C4-2B (cell line): ENCODE measurements around the gene NCOA1.

Experiments used
- H3K27ac ChIP-seq: fragments of 450-650 bp; 2 replicates; pipeline ENCODE4 v1.5.1; 2017
- ZFX ChIP-seq: fragments of 450-650 bp; IDR thresholded peaks from 2 replicates; pipeline ENCODE4 v1.6.1; 2017
- TF ChIP-seq, protein P1 (sequence below): fragments of 450-650 bp; conservative IDR thresholded peaks from 2 replicates; pipeline ENCODE4 v1.5.1; 2017; ENCODE audit warnings: mild to moderate bottlenecking

The NCOA1 gene

DNA sequence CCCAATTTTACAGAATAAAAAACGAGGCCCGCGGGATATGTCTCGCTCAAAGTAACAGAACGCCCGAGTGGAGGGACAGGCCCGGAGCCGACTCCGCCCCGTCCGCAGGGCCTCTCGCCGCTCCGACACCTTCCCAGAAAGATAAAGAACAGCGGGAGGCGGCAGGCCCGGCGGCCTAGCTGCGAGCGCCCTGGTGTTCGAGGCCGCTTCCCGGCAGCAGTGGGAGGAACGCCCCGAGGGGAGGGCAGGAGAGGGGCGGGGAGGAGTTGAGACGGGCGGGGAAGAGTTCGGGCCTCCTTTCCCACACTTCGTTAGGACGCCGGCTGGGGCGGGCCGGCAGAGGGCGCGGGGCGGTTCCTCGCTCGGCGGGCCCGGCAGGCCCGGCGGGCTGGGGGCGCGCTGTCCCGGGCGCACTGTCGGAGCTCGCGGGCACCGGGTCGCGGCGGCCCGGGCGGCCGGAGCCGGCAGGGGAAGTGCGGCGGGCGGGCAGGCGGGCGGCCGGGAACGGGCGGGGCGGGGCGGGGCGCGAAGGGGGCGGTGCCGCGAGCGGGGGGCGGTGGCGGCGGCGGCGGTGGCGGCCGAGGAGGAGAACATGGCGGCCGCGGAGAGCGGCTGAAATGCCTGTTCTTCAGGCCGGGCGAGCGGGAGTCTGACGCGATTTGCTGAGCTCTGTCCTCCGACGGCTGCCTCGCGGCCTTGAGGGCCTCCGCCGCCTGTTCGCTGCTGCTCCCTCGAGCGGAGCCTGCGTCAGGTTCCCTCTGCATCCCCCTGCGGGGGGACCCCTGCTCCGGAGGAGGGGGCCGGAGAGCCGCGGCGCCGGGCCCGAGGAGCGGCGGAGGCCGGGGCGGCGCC, at the start of gene NCOA1:
Gene NCOA1 (plus strand): TSS at position 565 of the 852 bp plus-strand sequence. CDS start 167,424 bp downstream, outside the sequence.
- H3K27ac ChIP-seq = peak within 1 kb of the TSS; percentile 82
- TF ChIP-seq, protein P1, sequence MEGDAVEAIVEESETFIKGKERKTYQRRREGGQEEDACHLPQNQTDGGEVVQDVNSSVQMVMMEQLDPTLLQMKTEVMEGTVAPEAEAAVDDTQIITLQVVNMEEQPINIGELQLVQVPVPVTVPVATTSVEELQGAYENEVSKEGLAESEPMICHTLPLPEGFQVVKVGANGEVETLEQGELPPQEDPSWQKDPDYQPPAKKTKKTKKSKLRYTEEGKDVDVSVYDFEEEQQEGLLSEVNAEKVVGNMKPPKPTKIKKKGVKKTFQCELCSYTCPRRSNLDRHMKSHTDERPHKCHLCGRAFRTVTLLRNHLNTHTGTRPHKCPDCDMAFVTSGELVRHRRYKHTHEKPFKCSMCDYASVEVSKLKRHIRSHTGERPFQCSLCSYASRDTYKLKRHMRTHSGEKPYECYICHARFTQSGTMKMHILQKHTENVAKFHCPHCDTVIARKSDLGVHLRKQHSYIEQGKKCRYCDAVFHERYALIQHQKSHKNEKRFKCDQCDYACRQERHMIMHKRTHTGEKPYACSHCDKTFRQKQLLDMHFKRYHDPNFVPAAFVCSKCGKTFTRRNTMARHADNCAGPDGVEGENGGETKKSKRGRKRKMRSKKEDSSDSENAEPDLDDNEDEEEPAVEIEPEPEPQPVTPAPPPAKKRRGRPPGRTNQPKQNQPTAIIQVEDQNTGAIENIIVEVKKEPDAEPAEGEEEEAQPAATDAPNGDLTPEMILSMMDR = peak; percentile 41
- TF ChIP-seq ZFX = peak; percentile 54

DNA sequence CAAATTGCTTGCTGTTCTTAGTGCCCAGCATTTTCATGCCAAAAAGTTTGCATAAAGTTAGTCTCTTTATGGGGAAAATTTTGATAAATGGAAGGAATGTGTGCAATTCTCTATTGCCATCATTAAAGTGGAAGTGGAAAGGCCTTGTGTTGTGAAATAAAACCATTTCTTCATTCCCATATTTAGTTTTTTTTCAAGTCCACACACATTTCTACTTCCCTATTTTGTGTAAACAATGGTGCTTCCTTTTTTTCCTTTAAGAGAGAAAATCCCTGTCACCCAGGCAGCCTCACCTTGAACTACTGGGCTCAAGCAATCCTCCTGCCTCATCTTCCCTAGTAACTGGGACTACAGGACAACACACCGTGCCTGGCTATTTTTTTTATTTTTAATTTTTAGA, 42.3 kb upstream of the NCOA1 start:
- TF ChIP-seq, protein P1 = no peak
- no peak for TF ChIP-seq ZFX
- H3K27ac ChIP-seq = no peak overlapping the region

DNA sequence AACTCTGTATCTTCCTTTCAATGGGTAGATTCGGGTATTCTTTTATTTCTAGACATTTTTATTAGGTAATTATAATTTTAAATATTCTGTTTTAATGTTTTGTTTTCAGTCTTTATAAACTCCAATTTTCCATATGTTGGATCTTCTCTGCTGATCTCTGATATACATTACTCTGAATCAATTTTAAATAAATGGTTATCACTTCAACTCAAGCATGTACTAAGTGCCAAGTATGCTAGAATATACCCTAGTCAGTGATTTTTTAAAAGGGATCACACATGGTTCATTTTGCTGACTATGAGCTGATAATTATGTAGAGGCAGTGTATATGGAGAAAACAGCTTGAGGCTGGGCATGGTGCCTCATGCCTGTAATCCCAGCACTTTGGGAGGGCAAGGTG, 41.7 kb upstream of the NCOA1 start:
- TF ChIP-seq ZFX = no peak
- TF ChIP-seq, protein P1 = no peak

DNA sequence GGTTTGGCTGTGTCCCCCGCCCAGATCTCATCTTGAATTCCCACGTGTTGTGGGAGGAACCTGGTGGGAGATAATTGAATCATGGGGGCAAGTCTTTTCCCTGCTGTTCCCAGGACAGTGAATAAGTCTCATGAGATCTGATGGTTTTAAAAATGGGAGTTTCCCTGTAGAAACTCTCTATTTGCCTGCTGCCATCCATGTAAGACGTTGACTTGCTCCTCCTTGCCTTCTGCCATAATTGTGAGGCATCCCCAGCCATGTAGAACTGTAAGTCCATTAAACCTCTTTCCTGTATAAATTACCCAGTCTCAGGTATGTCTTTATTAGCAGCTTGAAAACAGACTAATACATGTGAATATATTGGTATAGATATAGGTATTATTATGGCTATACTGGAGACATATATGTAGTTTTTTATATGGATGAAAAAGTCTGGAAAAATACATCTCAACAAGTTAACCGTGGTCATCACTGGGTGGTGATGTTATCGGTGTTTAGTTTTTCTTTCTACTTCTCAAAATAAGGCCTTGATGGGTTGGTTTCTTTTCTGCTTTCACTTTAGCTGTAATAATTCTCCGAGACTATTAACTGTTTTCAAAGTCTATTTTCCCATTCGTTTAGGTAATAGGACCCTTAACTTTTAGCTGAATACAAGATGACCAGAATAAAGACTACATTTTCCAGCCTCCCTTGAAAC, 39.1 kb upstream of the NCOA1 start:
- TF ChIP-seq, protein P1 = no peak
- TF ChIP-seq ZFX = no peak
- no peak overlapping the region for H3K27ac ChIP-seq

More for the DNA sequence above, 41.7 kb upstream of the NCOA1 start:
- no peak overlapping the region for H3K27ac ChIP-seq

GRCh38 chr2:24452502-24452885, 38.6 kb upstream of the NCOA1 start:
- TF ChIP-seq, protein P1 = no peak
- no peak for TF ChIP-seq ZFX
- H3K27ac ChIP-seq = no peak overlapping the region

GRCh38 chr2:24453379-24454073, 37.5 kb upstream of the NCOA1 start:
- no peak for TF ChIP-seq ZFX
- TF ChIP-seq, protein P1 = no peak
- no peak overlapping the region for H3K27ac ChIP-seq
